Loucy (cell line): ENCODE results near the gene NDST4.

ENCODE experiments used
- H2AFZ ChIP-seq: fragments of 200-600 bp; sonication (generic); 2 replicates; pipeline ENCODE4 v1.6.0; 2016; ENCODE audit warnings: antibody characterized with exemption, mild to moderate bottlenecking, low read length, moderate library complexity
- H3F3A ChIP-seq: fragments of 200-600 bp; 2 replicates; pipeline ENCODE4 v1.6.0; 2016; ENCODE audit warnings: antibody characterized with exemption, low read depth, mild to moderate bottlenecking
- H3K27me3 ChIP-seq: fragments of 200-600 bp; sonication (generic); 2 replicates; pipeline ENCODE4 v1.6.1; 2014; ENCODE audit warnings: low read length, mild to moderate bottlenecking; ENCODE audit not compliant: insufficient read depth, poor library complexity, severe bottlenecking
- H3K36me3 ChIP-seq: fragments of 200-600 bp; sonication (generic); 2 replicates; pipeline ENCODE4 v1.6.1; 2016; ENCODE audit warnings: low read length; ENCODE audit not compliant: insufficient read depth
- H3K4me1 ChIP-seq: fragments of 200-600 bp; sonication (generic); 2 replicates; pipeline ENCODE4 v1.5.1; 2014; ENCODE audit warnings: low read length, mild to moderate bottlenecking; ENCODE audit not compliant: insufficient read depth, poor library complexity, severe bottlenecking
- H3K4me2 ChIP-seq: fragments of 200-600 bp; sonication (generic); 2 replicates; pipeline ENCODE4 v1.6.0; 2014; ENCODE audit warnings: antibody characterized with exemption, low read length, low read depth, mild to moderate bottlenecking; ENCODE audit not compliant: poor library complexity, severe bottlenecking
- H3K4me3 ChIP-seq: fragments of 200-600 bp; sonication (generic); 2 replicates; pipeline ENCODE4 v1.5.1; 2014; ENCODE audit warnings: low read length, mild to moderate bottlenecking, mixed read lengths; ENCODE audit not compliant: poor library complexity, severe bottlenecking
- H3K79me2 ChIP-seq: fragments of 200-600 bp; sonication (generic); 2 replicates; pipeline ENCODE4 v1.6.1; 2014; ENCODE audit warnings: low read length; ENCODE audit not compliant: insufficient read depth
- H3K9ac ChIP-seq: fragments of 200-600 bp; sonication (generic); 2 replicates; pipeline ENCODE4 v1.6.0; 2014; ENCODE audit warnings: mild to moderate bottlenecking, low read depth, low read length, moderate library complexity; ENCODE audit not compliant: poor library complexity, severe bottlenecking
- H3K9me2 ChIP-seq: fragments of 200-600 bp; sonication (generic); replicated peaks from 2 replicates; pipeline ENCODE4 v1.6.1; 2016; ENCODE audit warnings: low read depth, low read length, mixed read lengths
- H3K9me3 ChIP-seq: fragments of 200-600 bp; sonication (generic); 2 replicates; pipeline ENCODE4 v1.6.1; 2014; ENCODE audit warnings: mild to moderate bottlenecking, antibody characterized with exemption, low read length, low read depth; ENCODE audit not compliant: insufficient read depth
- H4K20me1 ChIP-seq: fragments of 200-600 bp; sonication (generic); 2 replicates; pipeline ENCODE4 v1.6.0; 2014; ENCODE audit warnings: antibody characterized with exemption, low read length, mild to moderate bottlenecking; ENCODE audit not compliant: insufficient read depth, poor library complexity, severe bottlenecking
- EZH2phosphoT487 ChIP-seq: fragments of 200-600 bp; IDR thresholded peaks from 2 replicates; pipeline ENCODE4 v1.6.1; 2018; ENCODE audit warnings: antibody characterized with exemption, mild to moderate bottlenecking, moderate library complexity, borderline replicate concordance
- TF ChIP-seq, protein P1 (sequence below): fragments of 200-600 bp; sonication (generic); conservative IDR thresholded peaks from 2 replicates; pipeline ENCODE4 v1.5.1; 2014; ENCODE audit warnings: mild to moderate bottlenecking, antibody characterized with exemption, low read length

NDST4 gene

DNA sequence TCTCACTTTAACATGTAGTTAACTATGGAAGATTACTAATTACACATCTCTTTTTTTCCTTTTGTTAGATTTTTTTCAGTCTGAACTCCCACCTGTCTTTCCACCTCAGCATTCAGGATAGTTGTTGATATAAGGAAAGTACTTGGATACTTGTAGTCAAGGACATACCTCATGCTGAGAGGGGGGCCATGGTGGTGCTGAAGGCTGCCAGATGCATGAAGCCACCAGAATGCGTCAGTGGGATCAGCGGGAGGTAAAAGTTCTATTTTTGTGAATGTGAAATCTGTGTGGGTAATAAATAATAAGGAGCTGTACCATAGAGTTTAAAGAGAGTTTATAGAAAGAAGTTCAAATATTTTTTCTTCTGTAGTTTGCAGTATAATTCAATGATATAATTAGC, 13.1 kb upstream of the NDST4 start:
- no peaks in the 10 kb centered on the region for H3K36me3 ChIP-seq
- no peak overlapping the region for H3K9ac ChIP-seq
- no peak overlapping the region for H2AFZ ChIP-seq
- H3K4me1 ChIP-seq = no peaks in the 10 kb centered on the region
- H3F3A ChIP-seq = no peaks in the 10 kb centered on the region
- H4K20me1 ChIP-seq = no peaks in the 10 kb centered on the region
- no peak overlapping the region for H3K4me3 ChIP-seq
- H3K4me2 ChIP-seq = no peak overlapping the region
- TF ChIP-seq, protein P1, sequence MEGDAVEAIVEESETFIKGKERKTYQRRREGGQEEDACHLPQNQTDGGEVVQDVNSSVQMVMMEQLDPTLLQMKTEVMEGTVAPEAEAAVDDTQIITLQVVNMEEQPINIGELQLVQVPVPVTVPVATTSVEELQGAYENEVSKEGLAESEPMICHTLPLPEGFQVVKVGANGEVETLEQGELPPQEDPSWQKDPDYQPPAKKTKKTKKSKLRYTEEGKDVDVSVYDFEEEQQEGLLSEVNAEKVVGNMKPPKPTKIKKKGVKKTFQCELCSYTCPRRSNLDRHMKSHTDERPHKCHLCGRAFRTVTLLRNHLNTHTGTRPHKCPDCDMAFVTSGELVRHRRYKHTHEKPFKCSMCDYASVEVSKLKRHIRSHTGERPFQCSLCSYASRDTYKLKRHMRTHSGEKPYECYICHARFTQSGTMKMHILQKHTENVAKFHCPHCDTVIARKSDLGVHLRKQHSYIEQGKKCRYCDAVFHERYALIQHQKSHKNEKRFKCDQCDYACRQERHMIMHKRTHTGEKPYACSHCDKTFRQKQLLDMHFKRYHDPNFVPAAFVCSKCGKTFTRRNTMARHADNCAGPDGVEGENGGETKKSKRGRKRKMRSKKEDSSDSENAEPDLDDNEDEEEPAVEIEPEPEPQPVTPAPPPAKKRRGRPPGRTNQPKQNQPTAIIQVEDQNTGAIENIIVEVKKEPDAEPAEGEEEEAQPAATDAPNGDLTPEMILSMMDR = no peak
- TF ChIP-seq EZH2phosphoT487 = no peak
- H3K9me3 ChIP-seq = no peaks in the 10 kb centered on the region
- no peaks in the 10 kb centered on the region for H3K79me2 ChIP-seq
- H3K9me2 ChIP-seq = no peaks in the 10 kb centered on the region
- no peaks in the 10 kb centered on the region for H3K27me3 ChIP-seq

DNA sequence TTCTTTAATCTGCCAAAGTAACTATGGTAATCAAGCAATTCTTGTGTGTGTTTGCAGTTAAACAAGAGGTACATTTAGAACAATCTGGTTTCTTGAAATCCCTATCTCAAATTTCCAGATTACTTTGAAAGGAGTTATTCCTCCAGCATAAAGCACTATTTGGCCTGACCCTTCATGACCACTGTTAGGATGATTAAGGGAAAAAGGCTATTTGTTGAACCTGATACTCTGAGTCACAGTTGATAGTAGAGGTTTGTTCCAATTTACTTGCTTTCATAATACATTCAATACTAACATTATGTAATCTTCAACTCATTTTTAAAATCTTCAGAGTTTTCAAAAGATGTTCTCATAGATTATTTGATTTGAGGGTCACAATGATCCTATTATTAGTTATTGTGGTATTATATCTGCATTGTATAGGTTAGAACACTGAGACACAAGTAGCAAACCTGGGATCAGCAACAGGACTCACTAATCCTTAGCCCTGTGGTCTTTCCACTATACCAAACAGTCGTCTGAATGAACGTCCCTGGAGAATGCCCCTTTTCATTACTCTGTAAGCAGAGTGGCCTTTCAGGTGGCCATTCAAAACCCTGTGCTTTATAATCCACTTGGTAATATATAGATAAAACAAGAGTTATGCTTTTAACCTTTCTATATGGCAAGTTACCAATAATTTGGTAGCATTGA, 8.1 kb upstream of the NDST4 start:
- H3K9ac ChIP-seq = no peak overlapping the region
- no peaks in the 10 kb centered on the region for H3K9me2 ChIP-seq
- no peak overlapping the region for H2AFZ ChIP-seq
- no peaks in the 10 kb centered on the region for H3K27me3 ChIP-seq
- no peak overlapping the region for H3K4me2 ChIP-seq
- H3F3A ChIP-seq = no peaks in the 10 kb centered on the region
- no peaks in the 10 kb centered on the region for H3K36me3 ChIP-seq
- H3K4me1 ChIP-seq = no peaks in the 10 kb centered on the region
- no peak overlapping the region for H3K4me3 ChIP-seq
- no peaks in the 10 kb centered on the region for H3K79me2 ChIP-seq
- TF ChIP-seq, protein P1 = no peak
- H3K9me3 ChIP-seq = no peaks in the 10 kb centered on the region
- H4K20me1 ChIP-seq = no peaks in the 10 kb centered on the region

DNA sequence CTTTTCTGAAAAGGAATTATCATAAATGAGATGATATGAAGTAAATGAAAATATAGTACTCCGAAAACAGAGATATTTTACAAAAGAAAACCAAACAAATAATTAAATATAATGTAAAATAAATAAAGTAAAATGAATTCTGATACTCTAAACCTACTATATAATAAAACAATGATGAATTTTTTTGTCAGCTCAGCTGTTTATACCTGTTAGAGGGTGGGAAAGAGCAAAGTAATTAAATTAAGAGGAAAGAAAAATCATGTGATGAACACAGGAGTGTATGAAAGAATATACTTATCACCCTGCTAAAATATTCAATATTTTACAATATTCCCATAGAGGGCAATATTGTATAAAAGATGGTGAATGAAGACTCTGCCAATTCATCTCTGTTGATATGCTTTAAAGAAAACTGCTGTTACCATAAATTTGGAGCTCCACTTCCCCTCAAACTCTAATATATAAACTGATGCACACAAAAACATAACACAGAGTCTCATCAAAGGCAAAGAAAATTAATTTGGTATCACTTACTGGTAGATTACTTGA, 6.5 kb upstream of the NDST4 start:
- no peaks in the 10 kb centered on the region for H3K4me1 ChIP-seq
- H3F3A ChIP-seq = no peaks in the 10 kb centered on the region
- no peak overlapping the region for H3K4me2 ChIP-seq
- H3K36me3 ChIP-seq = no peaks in the 10 kb centered on the region
- H2AFZ ChIP-seq = no peak overlapping the region
- H3K79me2 ChIP-seq = no peaks in the 10 kb centered on the region
- TF ChIP-seq EZH2phosphoT487 = no peak
- TF ChIP-seq, protein P1 = peak; percentile 43
- H3K9me2 ChIP-seq = no peaks in the 10 kb centered on the region
- no peak overlapping the region for H3K9ac ChIP-seq
- no peaks in the 10 kb centered on the region for H4K20me1 ChIP-seq
- H3K4me3 ChIP-seq = no peak overlapping the region
- no peaks in the 10 kb centered on the region for H3K27me3 ChIP-seq
- no peaks in the 10 kb centered on the region for H3K9me3 ChIP-seq
